ENCODE measurements around the gene MTERF2.

The MTERF2 gene

GRCh38 chr12:106974511-106974910, 12.4 kb downstream of the MTERF2 start:
- no peak for TF ChIP-seq CTCF (IDR thresholded peaks at IDR 0.05; ENCODE audit: insufficient read depth, low read length, missing control alignments)
- CTCF ChIA-PET = no interaction called here
- no peak overlapping the region for H3K4me3 ChIP-seq (ENCODE audit: low read depth, low read length)
- no peak for DNase-seq (ENCODE audit: low read depth, low spot score)
- POLR2A ChIA-PET = no interaction called here

- ChIA-PET POLR2A (no interaction called here), CTCF (no interaction called here)
- no peak for DNase-seq (ENCODE audit: low read depth, low spot score)
Measured at GRCh38 chr12:106973545-106973944, 13.4 kb downstream of the MTERF2 start.

GRCh38 chr12:106971065-106971464, 15.9 kb downstream of the MTERF2 start:
- no peak overlapping the region for H3K4me3 ChIP-seq (ENCODE audit: low read depth, low read length)
- ChIA-PET POLR2A (no interaction called here), CTCF (no interaction called here)
- no peak for TF ChIP-seq CTCF (IDR thresholded peaks at IDR 0.05; ENCODE audit: insufficient read depth, low read length, missing control alignments)
- DNase-seq (ENCODE audit: low read depth, low spot score) = no peak

More at GRCh38 chr12:106973545-106973944, 13.4 kb downstream of the MTERF2 start:
- H3K4me3 ChIP-seq (ENCODE audit: low read depth, low read length) = no peak overlapping the region
- TF ChIP-seq CTCF (IDR thresholded peaks at IDR 0.05; ENCODE audit: insufficient read depth, low read length, missing control alignments) = no peak

- ChIA-PET CTCF (interaction anchor here (1.0 kb wide), 1 partner anchor 45 kb away, joined by 3 read pairs; no protein-coding TSS in a partner anchor), POLR2A (no interaction called here)
- TF ChIP-seq CTCF (IDR thresholded peaks at IDR 0.05; ENCODE audit: insufficient read depth, low read length, missing control alignments) = no peak
- no peak for DNase-seq (ENCODE audit: low read depth, low spot score)
- H3K4me3 ChIP-seq (ENCODE audit: low read depth, low read length) = no peak overlapping the region
Measured at GRCh38 chr12:106964526-106964925, 22.4 kb downstream of the MTERF2 start.

- CTCF ChIA-PET = no interaction called here
- POLR2A ChIA-PET = no interaction called here
- no peak overlapping the region for H3K4me3 ChIP-seq (ENCODE audit: low read depth, low read length)
Measured at GRCh38 chr12:106962286-106962685, 24.7 kb downstream of the MTERF2 start.

GRCh38 chr12:106960443-106960842, 26.5 kb downstream of the MTERF2 start:
- CTCF ChIA-PET = interaction anchor here (1.0 kb wide), 1 partner anchor 16 kb away, joined by 3 read pairs; no protein-coding TSS in a partner anchor
- no peak for TF ChIP-seq CTCF (IDR thresholded peaks at IDR 0.05; ENCODE audit: insufficient read depth, low read length, missing control alignments)
- no peak for DNase-seq (ENCODE audit: low read depth, low spot score)
- POLR2A ChIA-PET = interaction anchor here (1.5 kb wide), 1 partner anchor 26 kb away, joined by 3 read pairs; the partner anchor contains the start of gene MTERF2
- H3K4me3 ChIP-seq (ENCODE audit: low read depth, low read length) = no peak overlapping the region

More at GRCh38 chr12:106962286-106962685, 24.7 kb downstream of the MTERF2 start:
- no peak for DNase-seq (ENCODE audit: low read depth, low spot score)
- TF ChIP-seq CTCF (IDR thresholded peaks at IDR 0.05; ENCODE audit: insufficient read depth, low read length, missing control alignments) = no peak

Data from AG04449 (cell line).